ENCODE data around the gene INPP5E.
"Not testable (repeated sequence)": the region's sequence is repeated elsewhere in the genome, so short reads cannot be mapped to it uniquely, and the experiment has no call there.

The INPP5E gene

GRCh38 chr9:136426787-136427186, 12.9 kb downstream of the INPP5E start:
- no peak for DNase-seq

- not testable (repeated sequence) for DNase-seq
Observed at GRCh38 chr9:136425367-136425766, 14.3 kb downstream of the INPP5E start.

GRCh38 chr9:136424750-136425362, 14.8 kb downstream of the INPP5E start:
- no peak for DNase-seq

- DNase-seq = no peak
Observed at GRCh38 chr9:136423432-136424146, 16.1 kb downstream of the INPP5E start.

- no peak for DNase-seq
Observed at GRCh38 chr9:136422876-136423275, 16.8 kb downstream of the INPP5E start.

GRCh38 chr9:136421791-136422190, 17.9 kb downstream of the INPP5E start:
- no peak for DNase-seq

GRCh38 chr9:136419092-136419420, 20.6 kb downstream of the INPP5E start:
- DNase-seq = no peak

GRCh38 chr9:136418182-136419091, 21.2 kb downstream of the INPP5E start:
- no peak for DNase-seq

GRCh38 chr9:136416914-136417313, 22.7 kb downstream of the INPP5E start:
- DNase-seq = no peak

- no peak for DNase-seq
Observed at GRCh38 chr9:136416427-136416826, 23.2 kb downstream of the INPP5E start.

- no peak for DNase-seq
Observed at GRCh38 chr9:136412962-136413361, 26.7 kb downstream of the INPP5E start.

- DNase-seq = no peak
Observed at GRCh38 chr9:136411378-136411777, 28.3 kb downstream of the INPP5E start.

- peak; percentile 95 for DNase-seq
Observed at GRCh38 chr9:136410500-136411287, 29.0 kb downstream of the INPP5E start, which contains the start of the genes ENTR1 and PMPCA. ENTR1 (minus strand) TSS chr9:136410614; CDS start chr9:136410397, 217 bp downstream. PMPCA (plus strand) TSS chr9:136410658; CDS start chr9:136410669, 11 bp downstream.

GRCh38 chr9:136409557-136410455, 29.8 kb downstream of the INPP5E start:
- peak; percentile 53 for DNase-seq

GRCh38 chr9:136407911-136408310, 31.7 kb downstream of the INPP5E start:
- peak; percentile 46 for DNase-seq

- DNase-seq = not testable (repeated sequence)
Observed at GRCh38 chr9:136407061-136407460, 32.6 kb downstream of the INPP5E start.

- DNase-seq = not testable (repeated sequence)
Observed at GRCh38 chr9:136405904-136406303, 33.7 kb downstream of the INPP5E start.

GRCh38 chr9:136405481-136405880, 34.2 kb downstream of the INPP5E start:
- DNase-seq = no peak

GRCh38 chr9:136404801-136405136, 34.9 kb downstream of the INPP5E start:
- no peak for DNase-seq

- DNase-seq = peak; percentile 35
Observed at GRCh38 chr9:136403915-136404800, 35.5 kb downstream of the INPP5E start.

GRCh38 chr9:136403538-136403914, 36.1 kb downstream of the INPP5E start:
- peak; percentile 77 for DNase-seq

Data from CD4-positive, alpha-beta T cell treated with Interleukin-6 for 4 hours (primary cell).